Stimulated activated CD8-positive, alpha-beta memory T cell treated with anti-CD3 and anti-CD28 coated beads, Interleukin-4, amount 100 ng/mL, for 1 hour (primary cell): ENCODE data around the gene PRSS33.

Experiments used
- DNase-seq, 2 donors: peaks; one replicate each; pipeline ENCODE4 v3.0.0-alpha.2; 2020; ENCODE audit warnings: low read depth in 2 of 2, low spot score in 1 of 2

Gene PRSS33

DNA sequence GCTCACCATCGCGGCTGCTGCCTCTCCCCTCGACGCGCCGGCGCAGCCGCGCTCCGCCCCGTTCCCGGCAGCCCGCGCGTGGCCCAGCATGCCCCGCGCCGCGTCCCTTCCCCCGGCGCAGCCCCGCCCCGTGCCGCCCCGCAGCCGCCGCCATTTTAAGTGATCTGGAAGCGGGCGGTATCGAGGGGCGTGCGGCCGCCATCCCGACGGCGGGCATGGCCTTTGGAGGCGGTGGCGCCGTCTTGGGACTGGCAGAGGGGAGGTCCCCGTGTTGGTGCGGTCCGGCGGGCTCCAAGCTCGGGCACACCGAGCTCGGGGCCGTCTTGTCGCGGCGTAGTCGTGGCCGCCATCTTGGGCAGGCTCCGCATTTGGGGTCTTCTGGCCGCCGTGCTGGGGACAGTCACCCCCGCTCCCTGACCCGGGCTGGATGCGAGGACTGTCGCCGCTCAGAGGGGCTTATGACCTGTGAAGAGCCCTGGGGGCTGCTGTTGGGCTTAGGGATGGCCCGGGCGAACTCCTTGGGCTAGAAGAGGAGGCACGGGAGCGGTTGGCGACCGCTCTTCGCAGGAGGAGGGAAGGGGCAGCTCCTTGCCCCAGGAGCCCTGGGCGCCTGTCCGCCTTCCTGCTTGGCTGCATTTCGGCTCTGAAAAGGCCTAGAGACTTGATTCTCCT is 10.0 kb downstream of the PRSS33 start, which contains the start of gene ELOB:
ELOB (minus strand) TSS at position 50 of the 672 bp plus-strand sequence; CDS start at position 9, 41 bp downstream.
- DNase-seq = peak; percentile 78 to 80

DNA sequence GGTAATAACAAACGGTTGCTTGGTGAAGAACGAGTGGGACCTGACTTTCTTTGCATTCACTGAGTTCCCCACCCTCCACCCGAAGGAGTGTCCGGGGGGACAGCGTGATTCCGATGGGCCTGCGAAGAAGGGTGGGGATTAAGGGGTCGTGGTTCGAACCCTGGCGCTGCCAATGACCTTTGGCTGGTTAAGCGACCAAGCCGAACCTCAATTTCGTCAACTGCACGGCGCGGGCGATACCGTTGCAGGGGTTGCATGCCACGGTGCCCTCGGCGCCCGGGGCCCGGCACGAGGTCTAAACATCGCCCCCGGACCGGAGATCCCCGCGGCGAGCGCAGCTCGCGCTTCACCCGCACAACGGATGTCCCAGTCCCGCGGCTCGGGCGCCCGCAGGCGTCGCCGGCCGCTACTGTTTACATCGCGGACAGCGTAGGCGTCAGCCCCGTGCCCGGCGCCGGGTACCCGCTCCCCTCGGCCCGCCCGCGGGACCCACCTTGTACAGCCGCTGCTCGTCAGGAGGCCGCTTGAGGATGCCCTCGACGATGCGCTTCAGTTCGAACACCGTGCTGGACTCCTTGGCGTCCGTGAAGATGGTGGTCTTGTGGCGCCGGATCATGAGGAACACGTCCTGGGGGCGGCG is 10.7 kb downstream of the PRSS33 start:
- DNase-seq = no peak

DNA sequence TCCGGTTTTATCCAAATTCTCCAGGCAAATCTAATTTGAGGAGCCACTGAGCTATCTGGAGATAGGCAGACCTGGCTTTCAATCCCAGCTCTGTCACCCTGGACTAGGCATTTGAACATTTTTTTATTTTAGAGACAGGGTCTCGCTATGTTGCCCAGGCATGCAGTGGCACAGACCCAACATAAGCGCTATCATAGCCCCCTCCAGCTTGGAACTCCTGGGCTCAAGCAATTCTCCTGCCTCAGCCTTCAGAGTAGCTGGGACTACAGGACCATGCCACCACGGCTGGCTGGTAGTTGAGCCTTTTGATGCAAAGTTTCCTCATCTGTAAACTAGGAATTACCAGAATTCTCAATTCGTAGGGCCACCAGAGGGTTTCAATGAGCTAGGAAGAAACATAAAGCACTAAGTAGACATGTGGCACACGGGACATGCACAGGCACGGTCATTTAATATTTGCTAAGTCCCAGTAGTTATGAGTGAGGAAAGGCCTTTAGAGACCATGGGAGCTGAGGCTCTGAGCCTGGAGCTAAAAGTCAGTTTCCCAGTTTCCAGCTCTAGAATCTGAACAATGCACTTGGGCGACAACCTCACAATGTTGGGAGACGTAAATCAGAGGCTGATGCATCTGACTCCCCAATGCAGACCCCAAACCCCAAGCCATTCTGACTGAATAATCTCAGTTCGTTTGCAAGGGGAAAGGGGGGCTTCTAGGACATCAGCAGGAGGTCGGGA is 11.4 kb downstream of the PRSS33 start:
- no peak for DNase-seq

DNA sequence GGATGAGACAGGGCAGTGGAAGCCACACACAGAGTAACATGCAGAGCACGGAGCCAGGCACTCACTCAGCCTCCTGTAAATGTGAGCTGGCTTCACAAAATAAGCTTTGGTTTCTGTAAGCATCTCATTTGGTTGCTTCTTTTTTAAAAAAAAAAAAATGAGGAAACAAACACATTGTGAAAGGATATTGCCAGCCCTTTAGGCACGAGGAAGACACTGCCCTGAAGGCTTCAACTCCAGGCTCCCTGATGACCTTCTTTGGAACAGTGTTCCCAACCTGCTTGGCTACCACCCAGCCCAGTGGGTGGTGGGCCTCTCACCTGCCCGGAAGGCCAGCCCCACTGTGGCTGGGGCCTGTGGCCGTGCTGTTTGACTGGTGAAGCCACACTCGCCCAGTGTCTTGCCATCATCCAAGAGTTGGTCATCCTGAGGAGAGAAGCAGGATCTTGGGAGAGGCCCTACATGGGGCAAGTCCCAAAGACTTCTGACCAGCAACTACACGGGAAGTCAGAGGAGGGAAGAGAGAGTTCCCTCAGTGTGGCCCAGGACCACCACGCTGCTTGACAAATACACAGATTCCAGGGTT is 12.1 kb downstream of the PRSS33 start:
- DNase-seq = no peak

DNA sequence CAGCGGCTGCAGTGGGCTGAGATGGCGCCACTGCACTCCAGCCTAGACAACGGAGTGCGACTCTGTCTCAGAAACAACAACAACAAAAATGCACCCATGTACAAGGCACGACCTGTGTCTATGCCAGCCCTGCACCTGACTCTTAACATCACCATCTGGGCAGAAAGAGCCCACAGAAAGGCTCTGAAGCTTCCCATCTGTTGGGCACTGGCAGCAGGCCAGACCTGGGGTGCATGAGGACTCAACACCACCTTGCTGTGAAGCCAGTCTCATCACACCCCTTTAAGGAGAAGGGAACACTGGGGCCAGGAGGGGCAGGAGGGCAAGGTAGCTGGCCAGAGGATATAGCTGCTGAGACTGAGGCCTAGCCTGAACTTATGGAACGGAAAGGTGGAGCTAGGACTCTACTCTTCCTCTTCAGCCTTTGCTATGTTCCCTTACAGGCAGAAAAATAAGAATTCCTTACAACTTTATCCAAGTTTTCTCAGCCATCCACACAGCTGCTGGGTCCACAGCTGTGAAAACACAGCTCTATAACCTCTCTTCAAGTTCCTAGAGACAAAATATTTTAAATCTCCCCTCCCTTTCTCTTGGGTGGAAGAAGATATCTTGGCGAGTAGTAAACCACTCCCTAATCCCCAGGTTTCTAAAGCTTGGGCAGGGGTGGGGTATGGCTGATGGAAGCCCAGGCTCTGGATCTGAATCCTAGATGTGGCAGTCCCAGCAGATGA is 13.0 kb downstream of the PRSS33 start:
- DNase-seq = no peak

DNA sequence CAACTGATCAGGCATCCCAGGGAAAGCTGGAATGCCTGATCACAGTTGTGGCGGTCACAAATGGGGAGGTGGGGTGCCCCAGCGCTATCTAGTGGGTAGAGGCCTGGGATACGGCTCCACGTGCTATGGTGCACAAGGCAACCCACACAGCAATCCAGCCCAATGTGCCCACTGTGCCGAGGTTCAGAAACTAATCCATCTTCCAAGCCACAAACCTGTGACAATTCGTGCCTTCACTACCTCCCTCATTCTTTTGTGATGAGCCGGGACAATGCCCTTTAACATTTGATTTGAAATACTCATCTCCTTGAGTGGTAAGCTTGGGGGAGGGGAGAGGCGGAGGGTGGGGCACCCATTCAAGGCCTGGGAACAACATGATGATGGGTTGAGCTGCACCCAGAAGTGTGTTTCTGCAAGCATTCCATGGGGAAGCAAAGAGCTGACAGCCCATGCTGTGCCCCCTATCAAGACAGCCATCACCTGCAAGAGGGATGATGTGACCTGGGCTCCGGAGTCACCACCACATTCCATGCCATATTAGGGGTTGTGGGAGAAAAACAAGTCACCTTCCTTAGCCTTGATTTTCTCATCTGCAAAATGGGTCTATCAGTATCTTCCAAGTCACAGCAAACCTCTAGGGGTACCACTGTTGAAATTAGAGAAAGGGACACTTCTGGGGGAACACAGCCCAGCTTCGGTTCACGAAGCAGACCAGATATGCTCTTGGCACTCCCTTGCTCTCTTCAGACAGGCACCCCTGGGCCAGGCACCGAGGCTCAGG is 14.0 kb downstream of the PRSS33 start:
- no peak for DNase-seq

DNA sequence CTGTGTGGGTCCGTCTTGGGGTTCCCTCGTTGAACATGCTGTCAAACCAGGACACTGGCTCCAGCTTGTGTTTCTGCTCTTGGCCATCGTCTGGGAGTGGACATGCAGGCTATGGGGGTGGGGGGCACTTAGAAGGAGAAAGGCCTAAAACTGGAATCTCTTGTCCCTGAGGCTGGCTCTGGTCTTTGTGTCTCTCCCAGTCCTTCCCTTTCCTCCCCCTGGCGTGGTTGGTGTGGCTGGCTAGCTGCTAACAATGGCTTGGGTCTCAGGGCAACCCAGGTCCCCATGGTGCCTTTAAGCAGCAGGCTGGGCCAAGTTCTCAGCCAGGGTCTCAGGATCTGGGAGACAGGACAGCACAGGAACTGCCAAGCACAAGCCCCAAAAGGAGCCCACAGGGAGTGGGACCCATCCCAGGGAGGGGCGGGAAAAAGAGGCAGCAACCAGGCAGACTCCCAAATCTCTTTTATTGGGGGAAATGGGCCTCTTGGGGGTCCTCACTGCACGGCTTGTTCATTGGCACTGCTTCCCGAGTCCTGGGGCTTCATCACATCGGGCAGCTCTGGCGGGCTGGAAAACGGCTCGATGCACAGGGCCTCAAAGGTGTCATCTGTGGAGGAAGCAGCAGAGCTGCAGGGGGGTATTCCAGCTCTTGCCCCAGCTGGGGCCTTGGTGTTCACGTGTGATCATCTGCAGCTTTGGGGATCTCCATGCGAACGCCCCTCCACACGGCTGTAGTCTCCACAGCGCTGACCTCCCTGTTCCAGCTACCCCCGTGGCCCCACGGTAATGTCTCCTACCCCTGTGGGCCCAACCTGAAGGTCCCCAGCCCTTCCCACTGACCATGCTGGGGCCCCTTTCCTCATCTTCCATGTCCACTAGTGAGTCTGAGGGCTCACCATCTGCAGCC is 15.6 kb downstream of the PRSS33 start:
- DNase-seq = no peak

DNA sequence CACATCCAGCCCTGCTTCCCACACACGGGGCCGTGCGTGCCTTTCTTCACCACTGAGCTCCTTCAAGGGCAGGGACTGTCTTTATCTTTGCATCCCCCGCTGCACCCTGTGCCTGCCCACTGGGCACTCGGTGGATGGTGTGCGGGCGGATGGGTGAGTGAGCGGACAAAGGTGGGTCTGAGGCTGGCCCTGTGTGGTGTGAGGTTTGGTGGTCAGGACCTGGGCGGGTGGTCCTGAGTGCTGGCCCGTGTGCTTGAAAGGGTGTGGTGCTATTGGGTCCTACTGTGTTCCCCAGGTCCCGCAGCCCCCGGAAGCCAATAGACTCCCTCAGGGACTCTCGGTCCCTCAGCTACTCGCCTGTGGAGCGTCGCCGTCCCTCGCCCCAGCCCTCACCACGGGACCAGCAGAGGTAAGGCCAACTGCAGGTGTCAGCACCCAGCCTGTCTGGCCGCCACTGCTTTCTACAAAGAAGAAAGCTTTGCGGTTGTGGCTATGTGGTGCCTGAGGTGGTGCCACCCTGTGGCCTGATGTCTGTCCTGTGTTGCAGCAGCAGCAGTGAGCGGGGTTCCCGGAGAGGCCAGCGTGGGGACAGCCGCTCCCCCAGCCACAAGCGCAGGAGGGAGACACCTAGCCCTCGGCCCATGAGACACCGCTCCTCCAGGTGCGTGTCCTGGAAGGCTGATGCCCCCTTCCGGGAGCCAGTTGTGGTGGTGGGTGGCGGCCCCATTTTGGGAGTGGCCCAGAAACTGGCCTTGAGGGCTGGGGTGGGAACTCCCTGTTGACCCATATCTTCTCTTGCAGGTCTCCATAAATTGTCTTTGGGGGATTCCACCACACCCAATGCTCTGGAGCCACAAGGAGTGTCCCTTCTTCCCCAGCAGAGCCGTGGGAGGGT is 17.1 kb downstream of the PRSS33 start:
- DNase-seq = no peak

DNA sequence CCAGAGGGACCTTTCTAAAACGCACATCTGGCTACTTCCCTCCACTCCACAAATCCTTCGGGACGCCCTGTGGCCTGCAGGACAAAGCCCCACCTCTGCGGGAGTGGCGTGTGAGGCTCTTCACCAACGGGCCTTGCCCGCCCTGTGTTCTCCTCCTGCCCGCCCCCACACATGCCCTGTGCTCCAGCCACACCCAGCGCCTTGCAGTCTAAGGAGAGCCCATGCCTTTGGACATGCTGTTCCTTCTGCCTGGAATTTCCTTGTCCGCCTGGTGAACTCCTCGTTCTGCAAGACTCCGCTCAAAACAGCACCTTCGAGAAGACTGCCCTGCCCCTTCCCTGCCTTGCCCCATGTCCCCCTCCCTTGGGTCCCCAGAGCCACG is 17.7 kb downstream of the PRSS33 start:
- DNase-seq = no peak

DNA sequence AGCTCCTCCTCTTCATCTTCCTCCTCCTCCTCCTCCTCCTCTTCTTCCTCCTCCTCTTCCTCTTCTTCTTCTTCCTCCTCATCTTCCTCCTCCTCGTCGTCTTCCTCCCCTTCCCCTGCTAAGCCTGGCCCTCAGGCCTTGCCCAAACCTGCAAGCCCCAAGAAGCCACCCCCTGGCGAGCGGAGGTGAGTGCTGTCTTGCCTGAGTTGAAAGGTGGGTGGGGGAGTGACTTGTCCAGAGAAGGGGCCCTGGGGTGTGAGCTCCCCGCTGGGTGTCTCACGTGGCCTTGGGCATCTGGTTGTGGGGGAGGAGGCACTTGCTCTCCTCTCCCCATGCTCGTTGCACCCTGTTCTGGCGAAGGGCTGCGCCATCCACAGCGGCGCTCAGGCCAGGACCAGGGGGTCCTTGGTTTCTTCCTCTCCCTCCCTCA is 18.2 kb downstream of the PRSS33 start:
- DNase-seq = no peak

DNA sequence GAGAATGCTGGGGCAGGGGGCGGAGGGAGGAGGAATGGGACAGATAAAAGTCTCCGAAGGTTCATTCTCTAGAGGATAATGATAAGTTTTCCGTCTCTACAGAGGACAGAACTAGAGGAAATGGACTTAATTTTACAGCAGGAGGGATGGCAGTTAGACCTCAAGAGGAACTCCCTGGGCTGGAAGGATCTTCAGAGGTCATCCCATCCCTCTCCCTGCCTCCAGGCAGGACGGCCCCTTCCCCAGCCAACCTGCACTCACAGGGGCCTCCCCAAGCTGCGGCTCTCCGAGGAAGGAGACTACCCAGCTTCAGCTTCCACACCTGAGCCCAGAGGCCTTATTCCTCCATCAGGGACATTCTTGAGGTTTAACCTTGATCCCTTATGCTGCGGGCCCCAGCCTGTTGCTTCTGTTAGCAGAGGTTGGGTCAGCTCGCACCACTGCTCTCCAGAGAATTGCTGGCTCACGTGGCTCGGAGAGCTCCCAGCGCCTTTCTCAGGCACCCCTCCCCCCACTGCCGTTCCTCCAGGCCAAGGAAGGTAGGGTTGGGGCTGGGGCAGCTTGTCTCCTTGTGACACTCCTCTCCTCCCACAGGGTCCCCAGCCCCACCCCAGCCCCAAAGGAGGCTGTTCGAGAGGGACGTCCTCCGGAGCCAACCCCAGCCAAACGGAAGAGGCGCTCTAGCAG is 18.8 kb downstream of the PRSS33 start:
- no peak for DNase-seq

DNA sequence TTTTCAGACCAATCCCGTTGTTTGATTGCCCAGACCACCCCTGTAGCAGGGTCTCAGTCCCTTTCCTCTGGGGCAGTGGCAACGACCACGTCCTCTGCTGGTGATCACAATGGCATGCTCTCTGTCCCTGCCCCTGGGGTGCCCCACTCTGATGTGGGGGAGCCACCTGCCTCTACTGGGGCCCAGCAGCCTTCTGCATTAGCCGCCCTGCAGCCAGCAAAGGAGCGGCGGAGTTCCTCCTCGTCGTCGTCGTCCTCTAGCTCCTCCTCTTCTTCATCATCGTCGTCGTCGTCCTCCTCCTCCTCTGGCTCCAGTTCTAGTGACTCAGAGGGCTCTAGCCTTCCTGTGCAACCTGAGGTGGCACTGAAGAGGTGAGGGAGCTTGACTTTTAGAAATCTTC is 19.5 kb downstream of the PRSS33 start:
- no peak for DNase-seq

DNA sequence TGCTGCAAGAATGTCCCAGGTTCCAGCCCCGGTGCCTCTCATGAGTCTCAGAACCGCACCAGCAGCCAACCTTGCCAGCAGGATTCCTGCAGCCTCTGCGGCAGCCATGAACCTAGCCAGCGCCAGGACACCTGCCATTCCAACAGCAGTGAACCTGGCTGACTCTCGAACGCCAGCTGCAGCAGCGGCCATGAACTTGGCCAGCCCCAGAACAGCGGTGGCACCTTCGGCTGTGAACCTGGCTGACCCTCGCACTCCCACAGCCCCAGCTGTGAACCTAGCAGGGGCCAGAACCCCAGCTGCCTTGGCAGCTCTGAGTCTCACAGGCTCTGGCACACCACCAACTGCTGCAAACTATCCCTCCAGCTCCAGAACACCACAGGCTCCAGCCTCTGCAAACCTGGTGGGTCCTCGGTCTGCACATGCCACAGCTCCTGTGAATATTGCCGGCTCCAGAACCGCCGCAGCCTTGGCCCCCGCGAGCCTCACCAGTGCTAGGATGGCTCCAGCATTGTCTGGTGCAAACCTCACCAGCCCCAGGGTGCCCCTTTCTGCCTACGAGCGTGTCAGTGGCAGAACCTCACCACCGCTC is 20.1 kb downstream of the PRSS33 start:
- DNase-seq = no peak

DNA sequence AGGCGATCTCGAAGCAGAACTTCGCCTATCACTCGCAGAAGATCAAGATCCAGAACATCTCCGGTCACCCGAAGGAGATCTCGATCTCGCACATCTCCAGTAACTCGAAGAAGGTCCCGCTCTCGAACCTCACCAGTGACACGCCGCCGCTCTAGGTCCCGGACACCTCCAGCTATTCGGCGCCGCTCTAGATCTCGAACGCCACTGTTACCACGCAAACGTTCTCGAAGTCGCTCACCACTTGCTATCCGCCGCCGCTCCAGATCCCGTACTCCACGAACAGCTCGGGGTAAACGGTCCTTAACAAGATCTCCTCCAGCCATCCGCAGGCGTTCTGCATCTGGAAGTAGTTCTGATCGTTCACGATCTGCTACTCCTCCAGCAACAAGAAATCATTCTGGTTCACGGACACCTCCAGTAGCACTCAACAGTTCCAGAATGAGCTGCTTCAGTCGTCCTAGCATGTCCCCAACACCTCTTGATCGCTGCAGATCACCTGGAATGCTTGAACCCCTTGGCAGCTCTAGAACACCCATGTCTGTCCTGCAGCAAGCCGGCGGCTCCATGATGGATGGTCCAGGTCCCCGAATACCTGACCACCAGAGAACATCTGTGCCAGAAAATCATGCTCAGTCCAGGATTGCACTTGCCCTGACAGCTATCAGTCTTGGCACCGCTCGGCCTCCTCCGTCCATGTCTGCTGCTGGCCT is 20.8 kb downstream of the PRSS33 start:
- no peak for DNase-seq

DNA sequence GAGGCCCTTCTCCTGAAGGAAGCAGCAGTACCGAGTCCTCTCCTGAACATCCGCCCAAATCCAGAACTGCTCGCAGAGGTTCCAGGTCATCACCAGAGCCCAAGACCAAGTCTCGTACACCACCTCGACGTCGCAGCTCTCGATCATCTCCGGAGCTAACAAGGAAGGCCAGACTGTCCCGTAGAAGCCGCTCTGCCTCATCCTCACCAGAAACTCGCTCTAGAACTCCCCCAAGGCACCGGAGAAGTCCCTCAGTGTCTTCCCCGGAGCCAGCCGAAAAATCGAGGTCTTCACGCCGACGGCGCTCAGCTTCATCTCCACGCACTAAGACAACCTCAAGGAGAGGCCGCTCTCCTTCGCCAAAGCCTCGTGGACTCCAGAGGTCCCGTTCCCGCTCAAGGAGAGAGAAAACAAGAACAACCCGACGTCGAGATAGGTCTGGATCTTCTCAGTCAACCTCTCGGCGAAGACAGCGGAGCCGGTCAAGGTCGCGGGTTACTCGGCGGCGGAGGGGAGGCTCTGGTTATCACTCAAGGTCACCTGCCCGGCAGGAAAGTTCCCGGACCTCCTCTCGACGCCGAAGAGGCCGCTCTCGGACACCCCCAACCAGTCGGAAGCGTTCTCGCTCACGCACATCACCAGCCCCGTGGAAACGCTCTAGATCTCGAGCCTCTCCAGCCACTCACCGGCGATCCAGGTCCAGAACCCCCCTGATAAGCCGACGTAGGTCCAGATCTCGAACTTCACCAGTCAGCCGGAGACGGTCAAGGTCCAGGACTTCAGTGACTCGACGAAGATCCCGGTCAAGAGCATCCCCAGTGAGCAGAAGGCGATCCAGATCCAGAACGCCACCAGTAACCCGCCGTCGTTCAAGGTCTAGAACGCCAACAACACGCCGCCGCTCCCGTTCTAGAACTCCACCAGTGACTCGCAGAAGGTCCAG is 21.6 kb downstream of the PRSS33 start:
- DNase-seq = no peak

DNA sequence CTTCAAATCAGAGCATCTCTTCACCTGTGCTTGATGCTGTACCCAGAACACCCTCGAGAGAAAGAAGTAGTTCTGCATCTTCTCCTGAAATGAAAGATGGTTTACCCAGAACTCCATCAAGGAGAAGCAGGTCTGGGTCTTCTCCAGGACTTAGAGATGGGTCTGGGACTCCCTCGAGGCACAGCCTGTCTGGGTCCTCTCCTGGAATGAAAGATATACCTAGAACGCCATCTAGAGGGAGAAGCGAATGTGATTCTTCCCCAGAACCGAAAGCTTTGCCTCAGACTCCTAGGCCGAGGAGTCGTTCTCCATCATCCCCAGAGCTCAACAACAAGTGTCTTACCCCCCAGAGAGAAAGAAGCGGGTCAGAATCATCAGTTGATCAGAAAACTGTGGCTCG is 22.6 kb downstream of the PRSS33 start:
- DNase-seq = no peak
